Thyroid gland (tissue), 4 donors: ENCODE results near the gene GPR153.

Source experiments
- CTCF ChIP-seq, 6 experiments: fragments of 200-600 bp in 3 of 6; fragments of 450-650 bp in 3 of 6; sonication (generic) in 3 of 6; IDR thresholded peaks; one replicate each; pipeline ENCODE4 v1.5.1; 2016 to 2019; ENCODE audit warnings: antibody characterized with exemption in 6 of 6, mild to moderate bottlenecking in 2 of 6, inconsistent platforms in 1 of 6, moderate library complexity in 1 of 6
- POLR2A ChIP-seq, 2 donors: fragments of 450-650 bp; IDR thresholded peaks; one replicate each; pipeline ENCODE4 v1.6.1; 2017; ENCODE audit warnings: antibody characterized with exemption in 2 of 2, mild to moderate bottlenecking in 2 of 2, moderate library complexity in 1 of 2

GRCh38 chr1:6233376-6233775 lies 27.5 kb downstream of the GPR153 start:
- TF ChIP-seq CTCF (IDR thresholded peaks at IDR 0.05) (no peak), POLR2A (IDR thresholded peaks at IDR 0.05) (no peak)
